Activated T-helper 2 cell treated with anti-CD3 and anti-CD28 coated beads, Interferon-gamma antibody, Interleukin-2, Interleukin-4, amounts not matched to agents 10 μg/mL and 5 μg/mL and 100 μg/mL, durations not matched to agents 14 hours and 24 hours and 36 hours (primary cell): ENCODE data around the gene SPINT2. TPM values are rescaled to one million over a fixed set of nuclear protein-coding genes. Genes with fewer than 3 reads are reported as not detected.

Source experiments
- DNase-seq: peaks from one replicate; pipeline ENCODE4 v3.0.0; 2021; ENCODE audit warnings: low spot score
- H3K27ac Mint-ChIP-seq: one replicate; pipeline ENCODE4 v1.8.0; 2021; ENCODE audit warnings: mixed read lengths
- H3K27me3 Mint-ChIP-seq: one replicate; pipeline ENCODE4 v1.8.0; 2021; ENCODE audit warnings: low read depth, mixed read lengths
- H3K36me3 Mint-ChIP-seq: one replicate; pipeline ENCODE4 v1.8.0; 2021; ENCODE audit warnings: low read depth, mixed read lengths
- H3K4me1 Mint-ChIP-seq: one replicate; pipeline ENCODE4 v1.8.0; 2021; ENCODE audit warnings: low read depth, mixed read lengths
- H3K4me3 Mint-ChIP-seq: one replicate; pipeline ENCODE4 v1.8.0; 2021; ENCODE audit warnings: low read depth, mild to moderate bottlenecking, moderate library complexity, mixed read lengths
- H3K9me3 Mint-ChIP-seq: one replicate; pipeline ENCODE4 v1.8.0; 2021; ENCODE audit warnings: mixed read lengths
- intact Hi-C: fragments of 100-400 bp; cut with micrococcal nuclease; formaldehyde crosslinking; loops from one replicate; pipeline ENCODE4 v1.15.1; 2023
- total RNA-seq: library from RNA; stranded (reverse); gene quantifications from 2 replicates; pipeline ENCODE4 v1.2.3, GENCODE V29; 2022

Gene SPINT2
- total RNA-seq, 1 donor from 2014 or later = 161 TPM

- no peak for DNase-seq
- peaks cover 8% of the 10 kb centered on the region for H3K36me3 Mint-ChIP-seq
- no peaks in the 10 kb centered on the region for H3K9me3 Mint-ChIP-seq
- intact Hi-C loops = no loop called here
- H3K4me3 Mint-ChIP-seq = no peak overlapping the region
- H3K27me3 Mint-ChIP-seq = no peaks in the 10 kb centered on the region
- H3K4me1 Mint-ChIP-seq = peaks cover 24% of the 10 kb centered on the region
- peak overlapping the region; percentile 46 for H3K27ac Mint-ChIP-seq
These were observed 13.8 kb downstream of the SPINT2 start for GRCh38 chr19:38277969-38278680.

- Mint-ChIP-seq H3K36me3 (peaks cover 12% of the 10 kb centered on the region), H3K4me3 (no peak overlapping the region), H3K9me3 (no peaks in the 10 kb centered on the region), H3K27me3 (no peaks in the 10 kb centered on the region), H3K27ac (no peak overlapping the region), H3K4me1 (peaks cover 24% of the 10 kb centered on the region)
- DNase-seq = no peak
- intact Hi-C loops = no loop called here
These were observed 14.4 kb downstream of the SPINT2 start for GRCh38 chr19:38278751-38279150.

- Mint-ChIP-seq H3K4me1 (peaks cover 26% of the 10 kb centered on the region), H3K4me3 (no peak overlapping the region), H3K27me3 (no peaks in the 10 kb centered on the region), H3K36me3 (peaks cover 13% of the 10 kb centered on the region), H3K9me3 (no peaks in the 10 kb centered on the region), H3K27ac (peak overlapping the region; percentile 58)
- intact Hi-C loops = loop anchor here (2.0 kb wide), 1 partner anchor 15 kb away; the partner anchor contains the start of gene SPINT2
- no peak for DNase-seq
These were observed 15.9 kb downstream of the SPINT2 start for GRCh38 chr19:38280030-38280921.

GRCh38 chr19:38281811-38282566 is 17.6 kb downstream of the SPINT2 start:
- DNase-seq = no peak
- Mint-ChIP-seq H3K27ac (peak overlapping the region; percentile 82), H3K4me3 (peak overlapping the region; percentile 4), H3K4me1 (peaks cover 26% of the 10 kb centered on the region), H3K27me3 (no peaks in the 10 kb centered on the region), H3K36me3 (peaks cover 24% of the 10 kb centered on the region), H3K9me3 (no peaks in the 10 kb centered on the region)
- intact Hi-C loops = loop anchor here (2.0 kb wide), 1 partner anchor 17 kb away; the partner anchor contains the start of gene SPINT2

- Mint-ChIP-seq H3K4me1 (peaks cover 26% of the 10 kb centered on the region), H3K27ac (peak overlapping the region; percentile 82), H3K4me3 (no peak overlapping the region), H3K9me3 (no peaks in the 10 kb centered on the region), H3K27me3 (no peaks in the 10 kb centered on the region), H3K36me3 (peaks cover 26% of the 10 kb centered on the region)
- no peak for DNase-seq
- intact Hi-C loops = no loop called here
These were observed 18.9 kb downstream of the SPINT2 start for GRCh38 chr19:38283271-38283670.

- intact Hi-C loops = no loop called here
These were observed 20.0 kb downstream of the SPINT2 start for GRCh38 chr19:38284422-38284821.

GRCh38 chr19:38285567-38285966 is 21.2 kb downstream of the SPINT2 start:
- Mint-ChIP-seq H3K4me1 (peaks cover 19% of the 10 kb centered on the region), H3K4me3 (no peak overlapping the region), H3K27ac (no peak overlapping the region), H3K36me3 (peaks cover 28% of the 10 kb centered on the region), H3K27me3 (no peaks in the 10 kb centered on the region), H3K9me3 (no peaks in the 10 kb centered on the region)
- DNase-seq = no peak
- intact Hi-C loops = no loop called here

More at GRCh38 chr19:38284422-38284821, 20.0 kb downstream of the SPINT2 start:
- Mint-ChIP-seq H3K36me3 (peaks cover 31% of the 10 kb centered on the region), H3K4me1 (peaks cover 26% of the 10 kb centered on the region), H3K9me3 (no peaks in the 10 kb centered on the region), H3K27me3 (no peaks in the 10 kb centered on the region), H3K4me3 (no peak overlapping the region), H3K27ac (peak overlapping the region; percentile 77)
- no peak for DNase-seq

GRCh38 chr19:38287604-38288003 is 23.2 kb downstream of the SPINT2 start:
- H3K27me3 Mint-ChIP-seq = no peaks in the 10 kb centered on the region
- H3K36me3 Mint-ChIP-seq = peaks cover 43% of the 10 kb centered on the region
- no peak overlapping the region for H3K4me3 Mint-ChIP-seq
- intact Hi-C loops = no loop called here
- H3K9me3 Mint-ChIP-seq = no peaks in the 10 kb centered on the region
- no peak overlapping the region for H3K27ac Mint-ChIP-seq
- H3K4me1 Mint-ChIP-seq = peaks cover 6% of the 10 kb centered on the region
- DNase-seq = no peak

- Mint-ChIP-seq H3K27me3 (no peaks in the 10 kb centered on the region), H3K4me1 (peaks cover 2% of the 10 kb centered on the region), H3K4me3 (no peak overlapping the region), H3K27ac (no peak overlapping the region), H3K9me3 (no peaks in the 10 kb centered on the region), H3K36me3 (peaks cover 42% of the 10 kb centered on the region)
- intact Hi-C loops = no loop called here
- DNase-seq = no peak
These were observed 23.9 kb downstream of the SPINT2 start for GRCh38 chr19:38288123-38288855.

GRCh38 chr19:38289955-38290354 is 25.6 kb downstream of the SPINT2 start:
- intact Hi-C loops = no loop called here
- H3K9me3 Mint-ChIP-seq = no peaks in the 10 kb centered on the region
- H3K27me3 Mint-ChIP-seq = no peaks in the 10 kb centered on the region

GRCh38 chr19:38290631-38291147 is 26.3 kb downstream of the SPINT2 start:
- no peak for DNase-seq
- Mint-ChIP-seq H3K4me3 (no peak overlapping the region), H3K27me3 (no peaks in the 10 kb centered on the region), H3K27ac (no peak overlapping the region), H3K36me3 (peaks cover 34% of the 10 kb centered on the region), H3K4me1 (no peaks in the 10 kb centered on the region), H3K9me3 (no peaks in the 10 kb centered on the region)
- intact Hi-C loops = no loop called here

More at GRCh38 chr19:38289955-38290354, 25.6 kb downstream of the SPINT2 start:
- peaks cover 35% of the 10 kb centered on the region for H3K36me3 Mint-ChIP-seq
- no peaks in the 10 kb centered on the region for H3K4me1 Mint-ChIP-seq
- H3K27ac Mint-ChIP-seq = no peak overlapping the region
- no peak overlapping the region for H3K4me3 Mint-ChIP-seq
- DNase-seq = no peak

GRCh38 chr19:38291855-38292254 is 27.5 kb downstream of the SPINT2 start:
- intact Hi-C loops = no loop called here
- Mint-ChIP-seq H3K4me3 (no peak overlapping the region), H3K27me3 (no peaks in the 10 kb centered on the region), H3K27ac (no peak overlapping the region), H3K4me1 (no peaks in the 10 kb centered on the region), H3K9me3 (no peaks in the 10 kb centered on the region), H3K36me3 (peaks cover 24% of the 10 kb centered on the region)
- DNase-seq = no peak
